Activated gamma-delta T cell treated with Interleukin-2 at 50 U/mL for 16 hours (primary cell): ENCODE results near the gene ZRANB3.

Experiments
- DNase-seq: peaks from one replicate; pipeline ENCODE4 v3.0.0-alpha.2; 2020

ZRANB3 gene

GRCh38 chr2:135246711-135247270, 284.2 kb downstream of the ZRANB3 start:
- DNase-seq: no peak

- DNase-seq: no peak
Measured at GRCh38 chr2:135245071-135245470, 285.9 kb downstream of the ZRANB3 start.

GRCh38 chr2:135238651-135239050, 292.4 kb downstream of the ZRANB3 start:
- DNase-seq: no peak

- DNase-seq: no peak
Measured at GRCh38 chr2:135230150-135230549, 300.9 kb downstream of the ZRANB3 start.

GRCh38 chr2:135227386-135227785, 303.6 kb downstream of the ZRANB3 start:
- DNase-seq: no peak

- DNase-seq: no peak
Measured at GRCh38 chr2:135226961-135227360, 304.1 kb downstream of the ZRANB3 start.

- no peak for DNase-seq
Measured at GRCh38 chr2:135225781-135226180, 305.2 kb downstream of the ZRANB3 start.

- DNase-seq: no peak
Measured at GRCh38 chr2:135219226-135219625, 311.8 kb downstream of the ZRANB3 start.

GRCh38 chr2:135218426-135218825, 312.6 kb downstream of the ZRANB3 start:
- DNase-seq: no peak

- DNase-seq: no peak
Measured at GRCh38 chr2:135212757-135213156, 318.3 kb downstream of the ZRANB3 start.

GRCh38 chr2:135208016-135208415, 323.0 kb downstream of the ZRANB3 start:
- DNase-seq: no peak

GRCh38 chr2:135203944-135204343, 327.1 kb downstream of the ZRANB3 start:
- DNase-seq: no peak

GRCh38 chr2:135202751-135203150, 328.3 kb downstream of the ZRANB3 start:
- no peak for DNase-seq

- DNase-seq: no peak
Measured at GRCh38 chr2:135198481-135198880, 332.5 kb downstream of the ZRANB3 start.

- DNase-seq: no peak
Measured at GRCh38 chr2:135190799-135191198, 340.2 kb downstream of the ZRANB3 start.

GRCh38 chr2:135189148-135189547, 341.9 kb downstream of the ZRANB3 start:
- DNase-seq: no peak

GRCh38 chr2:135187270-135187669, 343.7 kb downstream of the ZRANB3 start:
- no peak for DNase-seq

GRCh38 chr2:135186054-135186453, 345.0 kb downstream of the ZRANB3 start:
- no peak for DNase-seq

GRCh38 chr2:135183822-135184221, 347.2 kb downstream of the ZRANB3 start:
- DNase-seq: no peak

- DNase-seq: no peak
Measured at GRCh38 chr2:135182601-135183000, 348.4 kb downstream of the ZRANB3 start.

GRCh38 chr2:135182190-135182589, 348.8 kb downstream of the ZRANB3 start:
- DNase-seq: no peak

GRCh38 chr2:135179689-135180088, 351.3 kb downstream of the ZRANB3 start:
- no peak for DNase-seq

GRCh38 chr2:135175177-135175576, 355.8 kb downstream of the ZRANB3 start:
- no peak for DNase-seq

- DNase-seq: no peak
Measured at GRCh38 chr2:135174810-135175093, 356.3 kb downstream of the ZRANB3 start.

- DNase-seq: no peak
Measured at GRCh38 chr2:135174049-135174809, 356.8 kb downstream of the ZRANB3 start.
